Ovary (tissue), 9 donors: ENCODE data around the gene GAPT. TPM values are rescaled to one million over a fixed set of nuclear protein-coding genes. Genes with fewer than 3 reads are reported as not detected.

ENCODE experiments used
- DNase-seq, 5 donors: peaks; one replicate each; pipeline ENCODE4 v3.0.0-alpha.2; 2019 to 2020
- H3K27ac ChIP-seq, 2 donors: fragments of 200-600 bp; one replicate each; pipeline versions ENCODE4 v1.5.1 to v1.8.0; 2019 to 2022
- H3K27me3 ChIP-seq: fragments of 200-600 bp; one replicate; pipeline ENCODE4 v1.8.0; 2022
- H3K36me3 ChIP-seq: fragments of 200-600 bp; sonication (generic); one replicate; pipeline ENCODE4 v1.5.1; 2019
- H3K4me1 ChIP-seq: one replicate; pipeline ENCODE4 v1.8.1; 2013; ENCODE audit warnings: mild to moderate bottlenecking, moderate library complexity; ENCODE audit not compliant: insufficient read depth
- H3K4me3 ChIP-seq: fragments of 200-600 bp; sonication (generic); one replicate; pipeline ENCODE4 v1.5.1; 2017
- H3K9me3 ChIP-seq, 2 donors: fragments of 200-600 bp in 1 of 2; sonication (generic) in 1 of 2; one replicate each; pipeline versions ENCODE4 v1.5.1 to v1.8.1; 2013 to 2019; ENCODE audit warnings: mild to moderate bottlenecking in 1 of 2, moderate library complexity in 1 of 2
- CTCF ChIP-seq, 3 donors: fragments of 450-650 bp in 2 of 3; fragments of 200-600 bp in 1 of 3; IDR thresholded peaks; one replicate each; pipeline versions ENCODE4 v1.5.1 to v1.8.0; 2016 to 2022; ENCODE audit warnings: antibody characterized with exemption in 3 of 3, mild to moderate bottlenecking in 1 of 3
- EP300 ChIP-seq: sonication (generic); formaldehyde crosslinking; IDR thresholded peaks from one replicate; pipeline ENCODE4 v1.6.1; 2017; ENCODE audit warnings: antibody characterized with exemption
- POLR2A ChIP-seq: fragments of 450-650 bp; IDR thresholded peaks from one replicate; pipeline ENCODE4 v1.6.1; 2017; ENCODE audit warnings: antibody characterized with exemption, mild to moderate bottlenecking, moderate library complexity
- WGBS, 3 donors: extraction: QIAGEN DNeasy Blood & Tissue Kit in 1 of 3; methylation state at CpG; one replicate each; pipeline versions ENCODE4 v1.1.5 to v1.1.7; 2013 to 2017; 5-methylcytosine and 5-hydroxymethylcytosine counted together
- intact Hi-C, 4 donors: fragments of 100-400 bp; cut with DNase I; formaldehyde crosslinking; loops; one replicate each; pipeline versions ENCODE4 v1.11.0 to v1.15.1; 2022 to 2023
- polyA plus RNA-seq, 2 donors: library from polyadenylated mRNA; stranded (reverse); fragments of 200-250 nt in 1 of 2; fragments of 350-450 nt in 1 of 2; fragmentation: Illumina TruSeq in 1 of 2; extraction: RNeasy Lipid Tissue Mini Kit (QIAGEN cat#74804) in 1 of 2; gene quantifications; one replicate each; pipeline ENCODE4 v1.2.3, GENCODE V29; 2013 to 2014
- total RNA-seq, 7 donors: library from RNA; depleted of rRNA in 2 of 7; stranded (reverse); fragments of >200 nt in 2 of 7; fragmentation: NEBNext Ultra II Directional in 3 of 7; extraction: Animal tissue kit (Norgen Biotek cat#: 25700) in 3 of 7; gene quantifications; one replicate each; pipeline versions ENCODE4 v1.1.0 to v1.2.4, GENCODE V29; 2016 to 2023
- donor health status: DM: no; HTN: no; CAD: no; lungs with moderate emphysema.
- donor health status: DM: no; HTN: no; CAD: no.
- donor health status: Bipolar disorder and iron deficiency.
- donor health status: DM: yes; HTN: yes; CAD: no.
- donor health status: DM: no; HTN: no; CAD: no.
- donor health status: DM: yes; HTN: yes; CAD: no.

Gene GAPT
- total and polyA plus RNA-seq, 9 donors: 0.07 to 2.2 (median 0.50) TPM; not detected in 1

GRCh38 chr5:58456486-58456885, 34.7 kb upstream of the GAPT start:
- H3K36me3 ChIP-seq: no peaks in the 10 kb centered on the region
- 94 to 98% (median 96%) methylated on average over 1 of the region's 1 CpG for WGBS, 3 donors
- no peak overlapping the region for H3K27ac ChIP-seq
- intact Hi-C loops: no loop called here
- H3K4me1 ChIP-seq: peaks cover 2% of the 10 kb centered on the region
- TF ChIP-seq EP300 (no peak), CTCF (IDR thresholded peaks at IDR 0.05) (no peak), POLR2A (no peak)
- no peak overlapping the region for H3K4me3 ChIP-seq
- DNase-seq: no peak
- no peaks in the 10 kb centered on the region for H3K9me3 ChIP-seq
- no peaks in the 10 kb centered on the region for H3K27me3 ChIP-seq

DNA sequence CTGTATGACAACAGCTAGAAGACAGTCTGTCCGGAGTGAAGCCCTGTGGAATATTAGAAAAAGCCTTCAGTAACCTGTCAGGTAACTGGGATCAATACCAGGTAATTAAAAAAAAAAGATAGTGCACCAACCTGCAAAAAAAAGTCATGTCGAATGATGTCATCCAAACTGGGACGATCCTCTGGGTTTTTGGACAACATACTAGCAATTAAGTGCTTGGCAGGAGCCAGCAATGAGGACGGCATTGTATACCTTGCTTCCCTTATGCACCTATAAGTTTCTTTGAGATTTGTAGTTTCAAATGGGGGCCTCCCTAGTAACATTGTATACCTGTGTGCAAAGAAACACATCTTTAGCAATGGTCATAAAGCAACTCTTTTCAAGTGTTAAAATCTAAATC, 34.2 kb upstream of the GAPT start:
- Histone ChIP-seq H3K36me3 (no peaks in the 10 kb centered on the region), H3K4me3 (no peak overlapping the region), H3K27ac (no peak overlapping the region), H3K9me3 (no peaks in the 10 kb centered on the region), H3K4me1 (peaks cover 2% of the 10 kb centered on the region), H3K27me3 (no peaks in the 10 kb centered on the region)
- TF ChIP-seq CTCF (IDR thresholded peaks at IDR 0.05) (no peak), POLR2A (no peak), EP300 (no peak)
- DNase-seq: no peak
- WGBS, 3 donors: 77 to 81% (median 79%) methylated on average over 4 of the region's 4 CpGs
- intact Hi-C loops: no loop called here

GRCh38 chr5:58458141-58458742, 33.0 kb upstream of the GAPT start:
- Histone ChIP-seq H3K9me3 (no peaks in the 10 kb centered on the region), H3K4me1 (peaks cover 2% of the 10 kb centered on the region), H3K36me3 (no peaks in the 10 kb centered on the region), H3K4me3 (peak overlapping the region; percentile 80), H3K27ac (peak overlapping the region in 1 of 2 donors; percentile 94), H3K27me3 (no peaks in the 10 kb centered on the region)
- no peak for DNase-seq
- WGBS, 3 donors: 45 to 58% (median 46%) methylated on average over 7 of the region's 7 CpGs
- TF ChIP-seq POLR2A (no peak), EP300 (no peak), CTCF (IDR thresholded peaks at IDR 0.05) (no peak)
- intact Hi-C loops: no loop called here

DNA sequence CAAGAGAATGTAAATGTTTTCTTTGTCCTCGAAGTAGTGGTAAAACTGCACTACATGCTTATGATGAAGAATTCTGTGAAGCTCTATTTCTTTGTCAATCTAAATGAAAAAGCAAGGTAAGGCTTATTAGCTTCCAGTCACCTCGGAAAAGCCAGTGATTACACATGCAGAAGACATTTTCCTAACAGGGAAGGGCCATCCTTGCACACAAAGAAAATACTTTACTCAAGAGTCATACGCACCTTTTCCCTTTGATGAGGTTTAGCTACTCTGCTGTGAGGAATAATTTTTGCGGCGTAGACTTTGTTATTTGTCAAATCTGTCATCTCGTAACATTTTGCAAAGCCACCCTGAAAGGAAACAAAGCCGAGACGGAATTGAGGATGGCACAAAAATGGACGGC, 32.5 kb upstream of the GAPT start:
- WGBS, 3 donors: 6 to 10% (median 8%) methylated on average over 9 of the region's 9 CpGs
- H3K36me3 ChIP-seq: no peaks in the 10 kb centered on the region
- H3K27me3 ChIP-seq: no peaks in the 10 kb centered on the region
- TF ChIP-seq CTCF (IDR thresholded peaks at IDR 0.05) (no peak), EP300 (no peak), POLR2A (no peak)
- peak overlapping the region; percentile 80 for H3K4me3 ChIP-seq
- H3K9me3 ChIP-seq: no peaks in the 10 kb centered on the region
- intact Hi-C loops: no loop called here
- H3K27ac ChIP-seq: peak overlapping the region in 1 of 2 donors; percentile 94
- no peak for DNase-seq
- H3K4me1 ChIP-seq: peaks cover 2% of the 10 kb centered on the region
